AG20443 (cell line): Measurements from ENCODE around the gene ZNF280A.
A peak's percentile ranks its signal among the peaks of the same experiment; 100 is the strongest.
"Not testable (repeated sequence)": the region's sequence is repeated elsewhere in the genome, so short reads cannot be mapped to it uniquely, and the experiment has no call there.

Experiments used
- DNase-seq: peaks from one replicate; pipeline ENCODE4 v3.0.0; 2012; ENCODE audit warnings: low spot score, mixed read lengths

Gene ZNF280A

DNA sequence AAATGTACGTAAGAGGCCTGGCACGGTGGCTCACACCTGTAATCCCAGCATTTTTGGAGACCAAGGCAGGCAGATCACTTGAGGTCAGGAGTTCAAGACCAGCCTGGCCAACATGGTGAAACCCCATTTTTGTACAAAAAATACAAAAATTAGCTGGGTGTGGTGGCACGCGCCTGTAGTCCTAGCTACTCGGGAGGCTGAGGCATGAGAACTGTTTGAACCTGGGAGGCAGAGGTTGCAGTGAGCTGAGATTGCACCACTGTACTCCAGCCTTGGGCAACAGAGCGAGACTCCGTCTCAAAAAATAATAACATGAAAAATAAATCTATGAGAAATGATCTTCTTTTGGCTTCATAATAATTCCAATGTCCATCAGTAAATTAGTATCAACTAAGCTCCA lies 9.2 kb downstream of the ZNF280A start:
- DNase-seq = not testable (repeated sequence)

DNA sequence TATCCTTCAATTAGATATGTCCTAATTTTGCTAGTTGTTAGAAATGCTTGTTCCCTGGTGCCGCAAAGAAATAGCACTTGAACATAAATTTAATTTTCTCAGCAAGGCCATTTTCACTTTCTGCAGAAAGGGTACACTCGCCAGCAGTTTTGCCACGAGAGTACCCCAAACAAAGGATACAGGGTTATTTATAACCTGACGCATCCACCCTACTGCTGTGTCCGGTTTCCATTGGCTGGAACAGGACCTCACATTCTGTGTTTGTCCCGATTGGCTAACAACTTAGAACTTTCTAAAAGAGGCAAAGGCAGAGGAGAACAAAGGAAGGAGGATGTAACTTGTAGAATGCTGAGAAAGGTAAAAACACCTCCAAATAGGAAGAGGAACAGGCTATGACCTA lies 10.2 kb downstream of the ZNF280A start:
- not testable (repeated sequence) for DNase-seq

DNA sequence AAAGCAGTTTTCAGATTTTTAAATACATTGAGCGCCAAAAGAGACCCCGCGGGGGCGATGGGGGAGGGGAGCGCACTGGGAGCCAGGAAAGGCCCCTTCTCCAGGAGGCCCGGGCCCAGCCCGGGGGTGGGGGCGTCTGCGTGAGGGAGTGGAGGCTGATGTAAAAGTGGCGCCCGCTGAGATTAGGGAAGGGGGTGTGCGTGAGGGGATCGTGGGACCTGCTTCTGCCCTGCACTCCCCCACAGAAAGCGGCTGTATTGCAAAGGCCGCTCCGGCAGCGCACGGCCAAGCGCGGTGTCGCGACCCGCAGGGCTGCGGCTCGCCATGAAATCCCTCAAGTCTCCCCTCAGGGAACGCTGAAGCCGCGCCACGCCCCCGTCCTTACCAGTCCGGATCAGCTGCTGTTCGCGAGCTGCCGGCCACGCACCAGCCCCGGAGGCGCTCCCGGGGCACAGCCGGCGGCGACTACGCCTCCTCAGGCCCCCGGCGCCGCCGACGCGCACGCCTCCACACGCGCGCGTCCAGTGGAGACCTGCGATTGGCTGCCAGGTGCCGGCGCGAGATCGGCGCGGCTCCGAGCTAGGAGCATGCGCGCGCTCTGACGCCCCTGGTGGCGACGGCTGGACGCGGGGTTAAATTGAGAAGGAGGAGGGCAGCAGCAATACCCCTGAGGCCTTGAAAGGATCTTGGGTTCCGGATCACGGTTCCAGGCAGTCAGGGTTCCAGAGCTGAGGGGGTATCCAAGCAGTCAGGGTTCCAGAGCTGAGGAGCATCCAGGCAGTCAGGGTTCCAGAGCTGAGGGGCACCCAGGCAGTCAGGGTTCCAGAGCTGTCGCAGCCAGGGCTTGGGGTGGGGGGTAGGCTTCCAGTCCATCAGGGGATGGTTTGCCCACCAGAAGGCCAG lies 11.5 kb downstream of the ZNF280A start, which contains the start of gene ZNF280B:
TSS of gene ZNF280B (minus strand) at position 469 of the 903 bp plus-strand sequence. CDS start 19,344 bp downstream, outside the sequence.
- peak; percentile 86 for DNase-seq

DNA sequence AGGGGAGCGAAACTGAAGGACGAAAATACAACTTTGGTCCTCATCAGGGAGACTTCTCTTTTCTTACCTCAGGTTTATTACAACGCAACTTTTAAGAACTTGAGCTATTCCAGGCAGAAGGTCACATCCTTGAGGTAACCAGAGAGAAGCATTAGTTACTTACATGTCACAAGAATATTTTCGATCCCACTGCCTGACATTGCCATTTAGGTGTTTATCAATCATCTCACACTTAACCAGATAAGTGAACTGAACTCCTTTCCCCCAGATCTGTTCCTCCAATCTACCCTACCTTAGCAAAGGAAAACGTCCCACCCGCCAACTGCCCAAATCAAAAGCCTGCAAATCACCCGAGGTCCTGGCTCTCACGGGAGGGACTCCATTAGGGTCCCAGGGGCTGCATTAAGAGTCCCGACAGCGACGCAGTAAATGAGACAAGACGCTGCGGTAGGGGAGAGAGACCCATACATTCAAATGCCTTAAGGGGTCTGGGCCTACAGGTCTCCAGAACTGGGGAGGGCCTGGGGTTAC lies 12.3 kb downstream of the ZNF280A start:
- DNase-seq = no peak

DNA sequence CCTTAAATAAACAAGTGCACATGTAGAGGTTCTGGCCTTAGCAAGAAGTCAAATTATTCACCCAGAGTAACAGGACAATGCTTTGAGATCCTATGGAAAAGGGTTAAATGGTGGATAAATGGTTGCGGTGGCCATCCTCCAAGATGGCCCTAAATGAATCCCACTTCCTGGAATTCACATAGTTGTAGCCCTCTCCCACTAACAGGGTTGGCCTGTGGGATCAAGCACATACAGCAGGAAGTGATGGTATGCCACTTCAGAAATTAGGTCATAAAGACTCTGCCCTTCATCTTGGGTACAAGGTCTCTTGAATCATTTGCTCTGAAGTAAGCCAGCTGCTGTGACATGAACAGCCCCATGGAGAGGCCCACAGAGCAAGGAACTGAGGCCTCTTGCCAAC lies 13.3 kb downstream of the ZNF280A start:
- DNase-seq = no peak

DNA sequence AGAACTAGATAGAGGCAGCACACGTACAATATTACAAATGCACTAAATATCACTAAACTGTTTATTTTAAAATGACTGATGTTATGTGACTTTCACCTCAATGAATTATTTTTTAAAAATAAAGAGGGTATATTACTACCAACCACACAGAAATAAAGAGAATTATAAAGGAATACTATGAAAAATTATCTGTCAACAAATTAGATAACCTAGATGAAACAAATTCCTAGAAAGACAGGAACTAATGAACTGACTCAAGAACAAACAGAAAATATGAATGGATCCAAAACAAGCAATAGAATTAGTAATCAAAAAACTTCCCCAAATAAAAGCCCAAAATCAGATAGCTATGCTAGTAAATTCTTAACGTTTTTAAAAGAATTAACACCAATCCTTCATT lies 21.8 kb downstream of the ZNF280A start:
- DNase-seq = no peak

DNA sequence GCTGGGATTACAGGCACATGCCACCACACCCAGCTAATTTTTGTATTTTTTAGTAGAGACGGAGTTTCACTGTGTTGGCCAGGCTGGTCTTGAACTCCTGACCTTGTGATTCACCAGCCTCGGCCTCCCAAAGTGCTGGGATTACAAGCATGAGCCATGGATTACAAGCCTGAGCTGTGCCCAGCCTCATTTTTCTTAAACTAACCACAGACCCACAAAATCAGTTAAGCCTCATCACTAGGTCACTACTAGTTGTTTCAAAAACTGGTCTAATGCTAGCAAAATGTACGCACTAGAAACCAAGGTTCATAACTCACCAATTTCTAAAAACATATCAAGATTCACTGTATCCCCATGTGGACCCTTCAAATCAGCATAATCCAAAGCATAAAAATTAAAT lies 28.5 kb downstream of the ZNF280A start:
- DNase-seq = not testable (repeated sequence)

DNA sequence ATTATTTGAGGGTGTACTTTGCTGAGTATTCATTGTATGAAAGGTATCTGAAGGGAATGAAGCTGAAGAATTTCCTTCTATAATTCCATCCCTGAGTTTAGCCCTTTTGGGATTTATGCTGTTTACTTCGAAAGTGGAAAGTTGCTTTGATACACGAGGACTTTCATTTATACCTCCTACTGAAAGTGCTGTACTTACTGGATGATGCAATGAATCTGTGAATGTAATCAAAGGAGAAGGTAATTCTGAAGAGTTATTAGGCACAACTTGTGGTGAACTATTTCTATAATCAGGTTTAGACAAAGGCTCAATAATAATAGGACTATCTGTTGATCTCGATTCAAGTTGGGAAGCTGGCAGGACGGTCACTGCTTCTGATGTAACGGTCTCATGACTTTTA lies 31.3 kb downstream of the ZNF280A start:
- no peak for DNase-seq

DNA sequence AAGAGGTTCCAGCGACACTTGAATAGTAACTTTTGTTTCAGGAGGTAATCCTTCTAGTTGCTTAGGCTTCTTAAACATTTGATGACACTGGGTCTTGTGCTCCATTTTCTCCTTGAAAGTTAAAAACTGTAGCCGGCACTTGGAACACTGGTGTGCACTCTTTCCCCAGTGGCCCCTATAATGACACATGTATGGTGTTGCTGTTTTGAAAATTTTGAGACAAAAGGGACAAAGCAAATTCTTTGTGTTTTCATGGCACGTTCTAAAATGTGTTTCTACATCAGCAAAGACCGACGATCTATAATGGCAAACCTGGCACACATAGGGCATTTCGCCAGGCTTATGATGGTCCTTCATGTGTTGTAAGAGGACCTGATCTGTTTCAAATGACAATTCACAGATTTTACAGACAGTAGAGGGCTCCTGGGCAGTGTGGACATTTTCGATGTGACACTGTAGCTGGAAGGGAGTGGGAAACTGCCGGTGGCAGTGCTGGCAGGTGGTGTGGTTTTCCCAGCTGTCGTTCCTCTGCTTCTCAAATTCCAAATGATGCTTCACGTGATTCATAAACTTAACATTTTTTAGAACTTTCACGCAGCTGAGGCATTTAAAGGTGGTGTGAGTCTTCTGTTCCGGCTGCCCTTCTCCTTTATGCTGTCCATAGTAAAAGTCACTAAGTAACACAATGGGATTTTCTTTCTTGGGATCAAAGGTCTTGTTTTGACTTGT lies 32.0 kb downstream of the ZNF280A start:
- no peak for DNase-seq

DNA sequence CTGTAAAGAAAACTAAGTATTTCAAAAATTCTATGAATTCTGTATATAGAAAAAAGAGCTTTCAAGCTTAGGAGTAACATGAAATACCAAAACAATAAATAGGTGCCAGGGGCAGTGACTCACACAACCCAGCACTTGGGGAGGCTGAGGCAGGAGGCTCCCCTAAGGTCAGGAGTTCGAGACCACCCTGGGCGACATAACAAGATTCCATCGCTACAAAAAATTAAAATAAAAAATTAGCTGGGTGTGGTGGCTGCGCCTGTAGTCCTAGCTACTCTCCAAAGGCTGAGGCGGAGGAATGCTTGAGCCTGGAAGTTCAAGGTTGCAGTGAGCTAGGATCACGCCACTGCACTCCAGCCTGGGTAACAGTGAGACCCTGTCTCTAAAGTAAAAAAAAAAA lies 33.0 kb downstream of the ZNF280A start:
- DNase-seq = no peak

DNA sequence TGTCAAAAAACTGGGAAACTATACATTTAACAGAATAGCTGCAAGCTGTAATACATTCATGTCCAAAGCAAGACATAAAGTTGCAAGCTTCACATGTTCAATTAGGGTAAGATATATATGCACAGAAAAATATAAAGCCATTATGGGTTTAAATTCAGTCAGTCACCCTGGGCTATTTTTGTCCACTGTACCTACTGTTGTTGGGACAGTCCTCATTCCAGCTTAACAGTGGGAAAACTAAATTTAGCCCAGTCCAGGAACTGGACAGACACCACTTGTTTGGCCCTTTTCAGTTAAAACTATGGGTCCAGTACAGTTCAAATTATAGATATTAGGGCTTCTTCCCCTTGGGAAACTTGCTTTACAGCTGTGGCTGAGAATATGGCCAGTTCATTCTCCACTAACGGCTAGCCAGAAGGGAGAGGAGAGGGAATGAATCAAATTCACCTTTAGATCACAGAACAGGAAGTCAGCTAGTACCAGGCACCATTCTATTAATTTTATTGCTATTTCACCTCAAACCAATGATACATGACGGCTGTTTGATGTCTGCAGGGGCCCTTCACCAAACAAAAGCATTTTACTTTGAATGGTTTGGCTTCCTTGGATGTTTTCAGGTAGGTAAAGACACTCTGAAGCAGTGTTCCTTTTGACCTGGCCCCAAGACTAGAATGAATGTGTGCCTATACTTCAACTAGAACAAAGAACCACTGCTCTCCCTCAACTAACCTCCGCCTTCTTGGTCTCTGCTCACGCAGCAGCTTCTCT lies 33.8 kb downstream of the ZNF280A start:
- DNase-seq = no peak

DNA sequence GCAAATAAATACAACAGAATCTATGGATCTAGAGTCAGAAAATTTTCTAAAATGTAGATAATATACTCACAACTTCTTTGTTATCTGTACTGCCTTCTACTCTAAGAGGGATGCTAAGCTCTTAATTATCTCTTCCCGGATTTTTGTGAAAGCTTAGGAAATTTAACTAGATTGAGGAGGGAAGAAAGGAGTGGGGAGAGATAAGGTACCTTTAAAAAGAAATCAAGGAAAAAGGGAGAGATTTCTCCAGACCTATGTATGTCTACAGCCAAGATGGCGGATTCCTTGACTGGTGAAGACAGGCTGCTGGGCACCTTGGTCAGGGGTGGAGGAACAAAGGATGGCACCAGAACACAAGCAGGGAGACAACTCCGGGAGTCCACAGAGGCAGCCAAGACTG lies 34.5 kb downstream of the ZNF280A start:
- no peak for DNase-seq

DNA sequence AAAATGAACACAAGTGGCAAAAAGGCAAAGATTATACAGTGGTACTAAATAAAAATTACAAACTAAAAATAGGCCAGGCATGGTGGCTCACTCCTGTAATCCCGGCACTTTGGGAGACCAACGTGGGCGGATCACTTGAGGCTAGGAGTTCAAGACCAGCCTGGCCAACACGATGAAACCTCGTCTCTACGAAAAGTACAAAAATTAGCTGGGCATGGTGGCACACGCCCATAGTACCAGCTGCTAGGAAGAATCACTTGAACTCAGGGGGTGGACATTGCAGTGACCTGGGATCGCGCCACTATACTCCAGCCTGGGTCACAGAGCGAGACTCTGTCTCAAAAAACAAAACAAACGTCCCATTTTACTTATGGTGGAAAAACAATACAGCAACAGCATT lies 36.0 kb downstream of the ZNF280A start:
- DNase-seq = no peak

DNA sequence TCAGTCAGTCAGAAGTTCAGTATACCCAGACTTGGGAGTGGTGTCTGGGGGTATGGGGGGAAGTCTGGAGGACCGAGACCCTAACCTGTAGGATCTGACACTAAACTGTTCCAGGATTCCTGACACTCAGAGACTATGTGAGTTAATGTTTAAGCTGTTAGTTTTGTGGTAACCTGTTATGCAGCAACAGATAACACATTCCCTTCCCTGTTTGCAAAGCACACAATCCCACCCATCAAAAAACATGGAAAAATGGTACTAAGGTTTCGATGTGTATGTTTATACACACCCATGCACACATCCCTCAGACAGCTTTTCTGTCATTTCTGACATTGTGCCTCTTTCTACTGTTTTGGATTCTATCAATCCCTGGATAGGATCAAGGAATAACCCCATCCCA lies 39.1 kb downstream of the ZNF280A start:
- DNase-seq = no peak

DNA sequence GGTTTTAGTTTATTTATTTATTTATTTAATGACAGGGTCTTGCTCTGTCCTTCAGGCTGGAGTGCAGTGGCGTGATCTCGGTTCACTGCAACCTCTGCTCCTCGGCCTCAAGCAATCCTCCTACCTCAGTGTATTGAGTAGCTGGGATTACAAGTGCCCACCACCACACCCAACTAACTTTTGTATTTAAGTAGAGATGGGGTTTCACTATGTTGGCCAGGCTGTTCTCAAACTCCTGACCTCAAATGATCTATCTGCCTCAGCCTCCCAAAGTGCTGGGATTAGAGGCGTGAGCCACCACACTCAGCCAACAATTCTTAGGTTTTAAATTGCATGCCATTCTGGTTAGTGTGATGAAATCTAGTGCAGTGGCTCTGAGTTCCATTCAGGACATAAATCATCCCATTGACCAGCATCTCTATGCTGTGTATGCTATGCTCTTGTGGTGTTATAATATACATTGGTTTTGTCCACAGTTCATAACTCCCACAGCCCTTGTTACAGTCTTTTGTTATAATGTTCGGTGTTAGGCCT lies 40.0 kb downstream of the ZNF280A start:
- no peak for DNase-seq

DNA sequence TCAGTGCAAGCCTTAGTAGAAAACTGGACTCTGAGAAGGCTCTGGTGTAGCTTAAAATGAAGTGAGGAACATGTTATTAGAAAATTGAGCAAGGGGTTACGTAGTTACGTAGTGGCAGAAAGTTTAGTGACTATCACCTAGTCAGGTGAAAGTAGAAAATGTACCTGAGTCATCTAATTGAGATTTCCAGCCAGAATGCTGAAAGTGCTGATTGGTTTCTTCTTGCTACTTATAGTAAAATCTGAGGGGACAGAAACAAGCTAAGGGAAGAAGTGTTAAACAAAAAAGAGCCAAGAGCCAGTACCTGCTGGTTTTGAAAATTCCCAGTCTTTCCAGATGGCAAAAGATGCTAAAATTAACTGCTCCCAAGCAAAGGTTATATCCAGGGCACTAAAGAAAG lies 41.0 kb downstream of the ZNF280A start:
- DNase-seq = no peak

DNA sequence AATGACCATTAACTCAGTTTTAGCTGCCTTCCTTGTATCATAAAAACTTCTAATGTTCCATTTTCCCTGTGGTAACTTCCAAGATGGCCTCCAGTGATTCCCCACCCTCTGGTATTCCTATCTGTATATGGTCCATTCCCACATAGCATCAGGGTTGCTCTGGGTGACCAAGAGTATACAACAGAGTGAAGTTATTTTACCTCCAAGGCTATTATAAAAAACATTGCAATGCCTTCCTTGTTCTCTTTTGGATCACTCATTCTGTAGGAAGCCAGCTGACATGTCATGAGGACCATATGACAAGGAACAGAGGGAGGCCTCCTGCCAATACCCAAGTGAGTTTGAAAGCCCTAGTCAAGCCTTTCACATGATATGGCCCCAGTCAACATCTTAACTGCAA lies 41.6 kb downstream of the ZNF280A start:
- no peak for DNase-seq

DNA sequence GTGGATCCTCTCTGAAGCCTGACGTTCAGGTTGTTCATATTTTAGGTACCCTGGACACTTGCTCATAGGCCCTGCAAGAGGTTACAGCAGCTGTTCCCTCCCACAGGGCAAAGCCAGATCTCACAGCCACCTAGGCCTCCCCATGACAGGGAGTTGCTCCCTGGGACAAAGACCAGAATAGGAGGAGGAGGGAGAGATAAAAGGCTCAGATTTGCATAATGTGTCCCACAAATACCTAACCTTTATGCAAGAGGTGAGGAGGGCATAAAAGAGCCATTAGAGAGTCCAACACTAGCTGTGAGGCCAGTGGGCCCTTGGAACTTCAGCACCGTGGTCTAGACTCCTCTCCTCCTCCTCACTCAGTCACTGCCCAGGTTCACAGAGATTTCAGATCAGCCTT lies 45.3 kb downstream of the ZNF280A start:
- no peak for DNase-seq

DNA sequence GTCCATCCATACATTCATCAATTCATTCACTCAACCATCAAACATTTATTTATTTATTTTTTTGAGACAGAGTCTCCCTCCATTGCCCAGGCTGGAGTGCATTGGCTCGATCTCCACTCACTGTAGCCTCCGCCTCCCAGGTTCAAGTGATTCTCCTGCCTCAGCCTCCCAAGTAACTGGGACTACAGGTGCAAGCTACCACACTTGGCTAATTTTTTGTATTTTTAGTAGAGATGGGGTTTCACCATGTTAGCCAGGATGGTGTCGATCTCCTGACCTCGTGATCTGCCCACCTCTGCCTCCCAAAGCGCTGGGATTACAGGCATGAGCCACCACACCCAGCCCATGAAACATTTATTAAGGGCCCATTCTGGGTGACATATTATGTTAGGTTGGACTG lies 49.0 kb downstream of the ZNF280A start:
- DNase-seq = not testable (repeated sequence)

DNA sequence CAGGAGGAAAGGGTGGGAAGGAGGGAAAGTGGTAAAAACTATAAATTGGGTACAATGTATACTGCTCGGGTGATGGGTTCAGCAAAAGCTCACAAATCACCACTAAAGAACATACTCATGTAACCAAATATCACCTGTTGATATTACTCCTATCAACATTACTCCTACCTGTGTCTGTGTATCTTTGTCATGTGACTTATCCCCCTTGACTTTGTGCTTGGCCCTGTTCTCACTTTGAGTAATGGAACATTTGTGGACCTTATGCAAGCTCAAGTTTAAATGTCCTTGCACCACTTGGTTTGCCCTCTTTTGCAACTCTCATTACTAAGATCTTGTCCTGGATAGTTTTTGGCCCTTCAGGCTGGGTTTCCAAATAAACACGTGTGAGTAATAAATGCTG lies 50.5 kb downstream of the ZNF280A start:
- no peak for DNase-seq

DNA sequence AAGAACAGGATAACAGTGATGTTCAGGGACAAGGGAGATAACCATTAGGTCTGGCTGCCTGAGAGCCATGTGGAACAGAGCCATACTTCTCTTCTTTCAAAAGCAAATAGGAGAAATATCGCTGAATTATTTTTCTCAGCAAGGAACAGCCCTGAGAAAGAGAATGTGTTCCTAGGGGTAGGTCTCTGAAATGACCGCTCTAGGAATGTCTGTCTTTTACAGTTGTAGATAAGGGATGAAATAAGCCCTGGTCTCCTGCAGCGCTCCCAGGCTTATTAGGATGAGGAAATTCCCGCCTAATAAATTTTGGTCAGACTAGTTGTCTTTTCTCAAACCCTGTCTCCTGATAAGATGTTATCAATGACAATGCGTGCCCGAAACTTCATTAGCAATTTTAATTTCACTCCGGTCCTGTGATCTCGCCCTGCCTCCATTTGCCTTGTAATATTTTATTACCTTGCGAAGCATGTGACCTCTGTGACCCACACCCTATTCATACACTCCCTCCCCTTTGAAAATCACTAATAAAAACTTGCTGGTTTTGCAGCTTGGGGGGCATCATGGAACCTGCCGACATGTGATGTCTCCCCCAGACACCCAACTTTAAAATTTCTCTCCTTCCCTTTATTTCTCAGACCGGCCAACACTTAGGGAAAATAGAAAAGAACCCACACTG lies 51.1 kb downstream of the ZNF280A start:
- not testable (repeated sequence) for DNase-seq
